Measurements from ENCODE around the gene MS4A8.
"Not testable (repeated sequence)": the region's sequence is repeated elsewhere in the genome, so short reads cannot be mapped to it uniquely, and the experiment has no call there.

MS4A8 gene

DNA sequence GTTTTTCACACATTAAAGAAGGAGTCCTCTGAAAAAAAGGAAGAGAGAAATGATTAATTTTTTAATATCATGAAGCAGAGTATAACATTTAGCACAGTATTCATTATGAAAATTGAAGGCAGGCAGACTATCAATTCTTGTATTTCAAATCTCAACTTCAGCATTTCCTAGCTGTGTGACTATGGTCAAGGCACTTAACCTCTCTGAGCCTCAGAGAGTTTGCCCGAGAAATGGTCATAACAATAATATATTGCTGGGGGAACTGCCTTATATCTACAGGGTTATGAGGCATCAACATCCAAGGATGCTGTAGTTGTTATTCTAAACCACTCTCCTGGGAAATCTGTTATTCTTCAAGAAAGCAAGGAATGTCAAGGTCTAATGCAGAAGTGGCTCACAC is 26.2 kb downstream of the MS4A8 start:
- no peak for DNase-seq (ENCODE audit: low read depth in 2 of 2)

DNA sequence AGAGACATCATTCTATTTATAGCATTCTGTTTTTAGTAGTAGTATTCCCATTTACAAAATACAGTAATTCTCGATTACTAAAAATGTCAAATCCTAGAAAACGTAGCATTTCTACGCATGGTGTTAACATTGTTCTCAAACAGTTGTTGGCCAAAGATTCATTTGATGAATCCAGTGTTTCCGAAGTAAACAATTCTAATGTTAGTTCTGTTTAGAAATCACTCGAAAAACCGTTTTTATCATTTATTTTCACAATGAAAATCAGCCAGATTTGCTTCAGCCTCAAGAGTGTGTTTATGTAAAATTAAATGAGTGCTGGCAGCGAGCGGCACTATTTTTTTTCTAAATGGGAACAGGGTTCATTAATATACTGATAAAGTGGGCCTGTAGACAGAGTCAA is 32.2 kb downstream of the MS4A8 start:
- no peak for DNase-seq (ENCODE audit: low read depth in 2 of 2)

DNA sequence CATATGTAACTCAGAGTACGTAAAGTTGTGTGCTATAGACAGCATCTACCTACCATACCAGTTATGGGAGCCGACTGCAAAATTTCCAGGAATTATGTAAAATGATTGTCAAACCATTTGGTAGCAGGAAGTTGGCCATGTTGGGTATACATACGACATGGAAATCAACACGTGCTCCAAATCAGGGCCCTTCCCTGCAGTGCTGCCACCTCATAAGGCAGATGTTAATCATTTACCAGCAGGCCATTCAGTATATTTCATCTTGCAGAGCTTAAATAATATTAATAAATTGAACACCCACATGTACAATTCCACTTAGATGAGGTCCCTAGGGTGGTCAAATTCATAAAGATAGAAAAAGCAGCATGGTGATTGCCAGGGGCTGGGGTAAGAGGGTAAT is 34.9 kb downstream of the MS4A8 start:
- no peak for DNase-seq (ENCODE audit: low read depth in 2 of 2)

DNA sequence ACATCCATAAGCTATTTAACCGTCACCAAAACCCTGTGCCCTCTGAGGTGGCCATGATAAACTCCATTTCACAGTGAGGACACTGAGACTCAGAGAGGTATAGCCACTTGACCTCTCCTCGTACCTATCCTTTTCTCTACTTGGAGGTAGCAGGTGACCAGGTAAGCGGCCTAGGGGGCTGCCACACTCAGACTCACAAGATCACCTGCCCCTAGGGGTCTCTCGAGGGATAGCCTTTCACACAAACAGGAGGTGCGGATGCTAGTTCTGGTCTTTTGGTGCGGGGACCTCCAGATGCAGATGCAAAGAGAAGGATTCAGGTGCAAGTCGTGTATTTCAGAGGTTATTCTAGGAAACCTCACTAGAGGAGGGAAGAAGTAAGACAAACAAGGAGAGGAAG is 39.7 kb downstream of the MS4A8 start:
- DNase-seq (ENCODE audit: low read depth in 2 of 2): no peak

DNA sequence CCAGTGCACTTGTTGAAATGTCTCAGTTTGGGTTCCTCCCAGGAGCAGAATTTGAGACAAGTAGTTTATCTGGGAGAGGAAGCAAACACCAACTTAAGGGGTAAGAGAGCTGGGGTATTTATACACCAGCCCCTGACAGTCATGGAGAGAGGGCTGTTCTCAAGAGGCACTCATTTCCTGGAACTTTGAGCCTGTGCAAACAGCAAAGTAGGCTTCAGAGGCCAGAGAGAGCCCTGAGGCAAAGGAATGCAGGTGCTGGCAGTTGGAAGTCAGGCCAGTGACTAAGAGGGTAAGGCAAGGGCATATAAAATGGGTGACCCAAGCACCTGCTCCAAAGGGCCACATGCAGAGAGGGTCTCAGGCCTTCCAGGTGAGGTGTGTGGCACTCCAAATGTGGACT is 41.2 kb downstream of the MS4A8 start:
- DNase-seq (ENCODE audit: low read depth in 2 of 2): no peak

DNA sequence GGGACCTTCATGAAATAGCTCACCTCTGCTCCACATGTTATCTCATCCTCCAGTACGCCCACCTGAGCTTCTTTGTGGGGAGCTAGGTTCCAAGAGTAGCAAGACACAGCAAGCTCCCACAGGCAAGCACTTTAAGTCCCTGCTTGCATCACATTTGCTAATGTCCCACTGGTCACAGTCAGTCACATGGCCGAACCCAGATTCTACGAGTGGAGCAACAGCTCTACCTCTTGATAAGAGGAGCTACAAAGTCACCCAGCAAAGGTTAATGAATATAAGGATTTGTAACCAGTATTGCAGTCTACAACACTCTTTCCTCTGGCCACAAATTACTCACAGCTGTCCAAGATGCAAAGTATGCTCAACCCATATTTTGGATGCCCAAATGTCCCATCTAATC is 42.0 kb downstream of the MS4A8 start:
- DNase-seq (ENCODE audit: low read depth in 2 of 2): no peak

DNA sequence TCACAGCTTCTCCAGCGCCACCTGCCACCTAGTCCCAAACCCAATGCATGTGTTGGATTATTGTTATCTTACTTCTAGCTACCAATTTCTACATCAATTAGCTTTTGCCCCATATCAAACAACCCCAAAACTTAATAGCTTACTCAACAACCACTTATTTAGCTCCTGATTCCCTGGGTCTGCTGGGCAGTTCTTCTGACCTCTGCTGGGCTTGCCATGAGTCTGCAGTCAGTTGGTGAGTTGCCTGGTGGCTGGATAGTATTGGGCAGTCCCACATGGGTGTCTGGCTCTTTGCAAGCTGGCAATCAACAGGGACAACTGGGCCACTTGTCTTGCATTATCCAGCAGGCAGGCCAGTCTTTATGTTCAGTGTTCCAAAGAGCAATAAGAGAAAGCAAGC is 43.6 kb downstream of the MS4A8 start:
- DNase-seq (ENCODE audit: low read depth in 2 of 2): no peak

DNA sequence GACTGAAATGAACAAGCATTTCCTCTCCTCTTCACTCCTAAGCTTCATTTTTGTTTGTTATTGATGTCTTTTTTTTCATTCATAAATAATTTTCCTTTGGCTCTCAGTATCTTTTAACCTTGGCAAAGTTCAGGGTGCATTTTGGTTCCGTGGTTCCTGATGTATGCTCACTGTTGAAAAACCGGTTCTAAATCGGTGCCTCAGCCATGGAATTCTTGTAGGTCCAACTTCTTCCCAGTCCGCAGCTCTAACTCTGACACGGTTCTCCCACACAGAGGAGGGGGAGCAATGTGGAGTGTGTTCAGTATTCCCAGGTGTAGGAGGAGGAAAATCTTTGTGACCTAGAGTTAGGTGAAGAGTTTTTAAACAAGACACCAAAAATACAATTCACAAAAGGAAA is 44.7 kb downstream of the MS4A8 start:
- DNase-seq (ENCODE audit: low read depth in 2 of 2): no peak

DNA sequence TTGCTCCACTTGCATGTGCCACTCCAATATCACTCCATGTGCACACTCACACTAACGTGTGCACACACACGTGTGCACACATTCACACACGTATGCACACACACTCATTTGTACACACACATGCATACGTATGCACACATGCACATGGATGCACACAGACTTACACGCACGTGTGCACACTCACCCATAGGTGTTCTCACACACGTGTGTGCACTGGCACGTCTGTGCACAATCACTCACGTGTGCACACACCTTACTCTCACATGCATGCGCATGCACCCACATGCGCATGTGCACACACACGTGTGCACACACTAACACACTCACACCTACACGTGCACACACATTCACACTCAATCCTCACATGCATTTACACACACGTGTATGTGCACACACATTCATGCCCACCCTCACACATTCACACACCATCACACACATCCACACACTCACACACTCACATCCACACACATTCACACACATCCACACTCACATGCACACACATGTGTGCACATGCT is 48.0 kb downstream of the MS4A8 start:
- DNase-seq (ENCODE audit: low read depth in 2 of 2): no peak

DNA sequence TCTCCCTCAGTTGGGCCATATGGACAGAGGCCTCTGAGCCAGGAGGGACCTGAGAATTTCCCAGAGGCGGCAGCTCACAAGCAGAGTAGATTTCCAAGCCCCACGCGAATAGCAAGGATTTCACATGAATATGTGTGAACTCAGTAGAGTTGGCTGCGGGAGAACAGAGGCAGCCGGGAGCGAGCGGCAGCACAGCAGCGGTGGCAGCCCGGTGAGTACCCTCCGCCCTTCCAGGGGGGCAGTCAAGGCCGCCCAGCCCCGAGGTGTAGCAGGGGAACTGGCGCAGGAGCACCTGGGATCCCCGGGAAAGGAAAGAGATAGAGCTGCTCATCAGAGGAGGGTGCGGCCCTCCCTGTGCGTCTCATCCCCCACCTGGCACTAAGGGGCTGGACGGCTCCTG is 48.8 kb downstream of the MS4A8 start:
- no peak for DNase-seq (ENCODE audit: low read depth in 2 of 2)

DNA sequence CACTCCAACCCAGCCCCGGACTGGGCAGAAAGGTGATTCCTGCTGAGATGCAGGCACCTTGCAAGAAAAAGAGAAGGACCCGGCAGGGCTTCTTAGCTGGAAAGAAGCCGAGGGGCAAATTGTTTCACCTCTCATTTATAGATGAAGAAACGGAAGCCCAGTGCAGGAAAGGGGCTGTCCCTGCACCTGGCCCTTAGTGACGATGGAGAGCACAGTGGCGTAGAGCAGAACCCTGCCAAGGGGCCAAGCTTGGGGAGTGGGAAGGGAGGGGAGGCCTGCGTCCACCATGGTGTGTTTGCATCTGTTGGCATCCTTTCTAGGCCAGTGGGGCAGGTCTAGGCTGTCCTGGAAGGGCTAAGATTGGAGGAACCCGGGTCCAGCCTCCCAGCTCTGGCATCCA is 49.4 kb downstream of the MS4A8 start:
- no peak for DNase-seq (ENCODE audit: low read depth in 2 of 2)

DNA sequence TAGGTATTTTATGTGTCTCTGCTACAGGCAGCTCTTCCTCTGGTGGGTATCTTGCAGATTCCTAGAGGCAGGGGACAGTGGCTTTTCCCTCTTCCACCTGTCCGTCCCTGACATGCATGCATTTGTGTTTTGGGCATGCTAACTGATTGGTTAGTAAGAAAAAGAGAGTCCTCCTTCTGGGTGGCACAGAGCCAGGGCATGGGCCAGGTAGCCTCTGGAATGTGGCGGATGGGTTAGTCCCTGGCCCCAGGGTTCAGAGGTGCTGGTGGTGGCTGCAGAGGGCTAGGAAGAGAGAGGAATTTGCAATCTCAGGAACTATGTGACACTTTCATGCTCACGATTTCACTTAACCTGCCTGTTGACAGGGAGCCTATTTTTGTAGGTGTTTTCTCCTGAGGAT is 51.5 kb downstream of the MS4A8 start:
- DNase-seq (ENCODE audit: low read depth in 2 of 2): no peak

DNA sequence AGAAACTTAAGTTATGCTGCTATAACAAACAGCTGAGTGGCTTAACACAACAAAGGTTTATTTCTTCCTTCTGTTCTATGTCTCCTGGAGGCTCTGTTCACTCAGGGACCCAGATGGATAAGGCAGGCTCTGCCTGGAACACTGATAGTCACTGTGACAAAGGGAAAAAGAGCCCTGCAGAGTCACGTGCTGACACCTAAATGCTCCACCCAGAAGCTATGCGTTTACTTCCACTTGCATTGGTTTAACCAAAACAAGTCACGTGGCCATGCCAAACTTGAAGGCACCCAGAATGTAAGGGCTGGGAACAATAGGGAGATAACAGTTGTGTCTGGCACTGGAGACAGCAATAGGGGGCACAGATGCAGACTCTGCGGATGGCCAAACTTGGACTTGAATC is 53.9 kb downstream of the MS4A8 start:
- no peak for DNase-seq (ENCODE audit: low read depth in 2 of 2)

DNA sequence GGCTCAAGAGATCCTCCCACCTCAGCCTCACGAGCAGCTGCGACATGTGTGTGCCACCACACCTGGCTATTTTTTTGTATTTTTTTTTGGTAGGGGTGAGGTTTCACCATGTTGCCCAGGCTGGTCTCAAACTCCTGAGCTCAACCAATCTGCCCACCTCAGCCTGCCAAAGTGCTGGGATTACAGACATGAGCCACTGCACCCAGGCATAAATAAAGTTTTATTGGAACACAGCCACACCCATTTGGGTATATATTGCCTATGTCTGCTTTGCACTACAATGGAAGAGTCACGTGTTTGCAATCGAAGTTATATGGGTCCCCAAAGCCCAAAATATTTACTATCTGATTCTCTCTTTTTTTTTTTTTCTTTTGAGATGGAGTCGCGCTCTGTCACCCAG is 55.5 kb downstream of the MS4A8 start:
- no peak for DNase-seq (ENCODE audit: low read depth in 2 of 2)

DNA sequence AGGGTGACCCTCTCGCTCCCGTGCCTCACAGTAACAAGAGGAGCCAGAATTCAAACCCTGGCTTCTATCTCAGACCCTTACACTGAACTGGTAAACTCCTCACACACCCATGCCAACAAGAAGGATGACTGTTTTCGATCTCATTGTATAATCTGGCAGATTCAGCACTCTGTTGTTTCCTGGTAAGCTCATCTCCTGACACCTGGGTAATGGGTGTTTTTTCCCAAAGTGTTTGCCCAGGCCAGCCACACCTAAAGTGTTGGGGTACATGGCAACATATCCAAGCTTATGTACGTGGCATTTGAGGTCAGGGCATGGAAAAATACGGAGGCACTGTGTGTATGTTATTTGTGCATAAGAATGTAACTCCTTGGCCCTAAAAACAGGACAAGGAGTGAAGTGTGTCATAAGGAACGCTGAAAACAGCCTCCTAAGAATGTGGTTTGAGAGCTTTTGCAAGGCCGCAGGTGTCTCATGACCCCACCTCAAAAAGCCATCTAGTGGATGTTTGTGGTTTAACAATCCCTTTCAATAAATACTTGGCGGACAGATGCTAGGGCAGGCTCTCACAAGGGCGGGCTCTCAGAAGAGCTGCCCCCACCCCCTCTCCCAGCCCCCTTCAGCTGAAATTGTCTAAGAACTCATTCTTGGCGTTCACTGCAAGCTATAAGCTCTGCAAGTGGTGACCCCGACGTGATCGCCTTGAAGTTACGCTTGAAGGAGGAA is 57.1 kb downstream of the MS4A8 start, which contains the start of gene MS4A15:
Gene MS4A15 (plus strand): TSS at position 561 of the 726 bp plus-strand sequence. CDS start 6,867 bp downstream, outside the sequence.
- no peak for DNase-seq (ENCODE audit: low read depth in 2 of 2)

DNA sequence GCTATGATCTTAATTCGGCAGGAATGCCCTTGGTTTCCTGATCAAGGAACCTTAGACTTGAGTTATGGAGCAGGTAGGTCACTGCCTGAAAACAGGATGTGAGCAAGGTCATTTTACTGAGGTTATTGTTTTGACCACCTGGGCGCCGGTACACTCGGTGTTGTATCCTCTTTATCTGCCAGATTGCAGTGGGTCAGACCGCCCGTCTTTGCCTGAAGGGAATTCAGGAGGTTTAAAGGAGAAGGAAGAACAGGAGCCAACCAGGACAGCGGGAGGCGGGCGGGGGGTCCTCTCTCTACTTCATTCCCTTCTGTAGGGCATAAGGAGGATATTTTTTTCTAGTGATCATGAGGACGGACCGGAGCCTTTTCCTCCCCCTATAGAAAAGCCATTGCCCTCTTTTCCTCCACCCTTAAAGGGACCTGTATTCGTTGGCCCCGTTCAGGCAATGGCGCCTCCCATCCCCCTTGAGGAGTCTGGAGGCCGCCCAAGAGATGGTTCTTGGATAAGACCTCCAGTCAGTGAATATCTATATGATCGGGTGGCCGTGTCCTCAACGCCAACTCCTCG is 57.9 kb downstream of the MS4A8 start:
- DNase-seq (ENCODE audit: low read depth in 2 of 2): no peak

DNA sequence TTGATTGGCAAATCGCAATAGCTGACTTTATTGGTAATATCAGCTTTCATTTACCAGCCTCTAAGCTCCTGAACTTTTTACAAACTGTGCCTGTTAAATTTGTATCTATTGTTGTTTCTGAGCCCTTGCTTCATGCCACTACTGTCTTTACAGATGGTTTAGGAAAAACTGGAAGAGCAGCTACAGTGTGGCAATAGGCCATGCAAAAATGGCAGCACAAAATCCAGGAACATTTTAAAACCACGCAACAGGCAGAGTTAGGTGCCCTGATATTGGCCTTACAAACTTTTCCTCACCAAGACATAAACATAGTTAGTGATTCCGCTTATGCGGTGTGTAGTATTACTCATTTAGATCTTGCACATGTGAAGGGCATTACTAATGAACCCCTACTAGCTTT is 59.3 kb downstream of the MS4A8 start:
- DNase-seq (ENCODE audit: low read depth in 2 of 2): not testable (repeated sequence)

DNA sequence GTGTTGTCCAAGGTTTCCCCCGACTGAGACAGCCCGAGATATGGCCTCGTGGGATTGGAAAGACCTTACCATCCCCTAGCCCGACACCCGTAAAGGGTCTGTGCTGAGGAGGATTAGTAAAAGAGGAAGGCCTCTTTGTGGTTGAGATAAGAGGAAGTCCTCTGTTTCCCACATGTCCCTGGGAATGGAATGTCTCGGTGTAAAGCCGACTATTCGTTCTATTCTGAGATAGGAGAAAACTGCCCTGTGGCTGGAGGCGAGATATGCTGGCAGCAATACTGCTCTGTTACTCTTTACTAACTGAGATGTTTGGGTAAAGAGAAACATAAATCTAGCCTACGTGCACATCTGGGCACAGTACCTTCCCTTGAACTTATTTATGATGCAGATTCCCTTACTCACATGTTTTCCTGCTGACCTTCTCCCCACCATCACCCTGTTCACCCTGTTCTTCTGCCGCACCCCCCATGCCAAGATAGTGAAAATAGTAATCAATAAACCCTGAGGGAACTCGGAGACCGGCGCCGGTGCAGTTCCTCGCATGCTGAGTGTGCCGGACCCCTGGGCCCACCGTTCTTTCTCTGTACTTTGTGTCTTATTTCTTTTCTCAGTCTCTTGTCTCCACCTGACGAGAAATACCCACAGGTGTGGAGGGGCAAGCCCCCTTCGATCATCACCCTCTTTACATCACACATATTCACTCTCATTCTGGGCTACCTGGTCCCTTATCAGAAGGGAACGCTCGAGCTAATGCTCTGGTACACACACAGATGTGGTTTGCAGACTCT is 60.2 kb downstream of the MS4A8 start:
- DNase-seq (ENCODE audit: low read depth in 2 of 2): not testable (repeated sequence)

DNA sequence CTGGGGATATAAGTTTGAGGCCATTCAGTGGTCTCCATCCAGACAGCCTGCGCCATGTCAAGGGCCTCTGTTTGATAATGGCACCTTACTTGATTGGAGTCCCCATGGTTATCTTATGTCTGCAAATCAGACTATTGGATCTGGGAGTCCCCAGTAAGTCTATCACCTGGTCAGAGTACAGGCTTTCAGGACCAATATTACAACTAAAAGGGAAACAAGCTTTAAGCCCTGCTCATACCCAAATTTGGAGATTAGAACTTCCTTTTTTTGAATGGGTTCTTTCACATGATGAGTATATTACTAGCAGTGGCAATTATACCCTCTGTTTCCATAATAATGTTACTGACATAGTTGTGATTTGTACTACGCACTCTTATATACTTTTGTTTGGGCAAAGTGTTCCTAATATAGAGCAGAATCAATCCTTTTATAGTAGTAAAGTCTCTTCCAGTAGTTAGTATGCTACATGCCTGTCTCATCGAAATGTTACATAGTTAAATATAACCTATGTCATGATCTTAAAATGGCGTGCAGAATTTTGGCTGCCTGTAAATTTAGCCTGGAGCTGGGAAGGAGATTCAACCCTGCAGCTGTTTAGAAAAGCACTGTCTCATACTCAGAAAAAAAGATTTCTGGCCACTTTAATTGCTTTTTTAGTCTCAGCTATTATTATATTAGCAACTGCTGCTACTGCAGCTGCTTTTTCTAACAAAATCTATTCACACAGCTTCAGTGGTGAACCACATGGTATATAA is 62.2 kb downstream of the MS4A8 start:
- no peak for DNase-seq (ENCODE audit: low read depth in 2 of 2)

DNA sequence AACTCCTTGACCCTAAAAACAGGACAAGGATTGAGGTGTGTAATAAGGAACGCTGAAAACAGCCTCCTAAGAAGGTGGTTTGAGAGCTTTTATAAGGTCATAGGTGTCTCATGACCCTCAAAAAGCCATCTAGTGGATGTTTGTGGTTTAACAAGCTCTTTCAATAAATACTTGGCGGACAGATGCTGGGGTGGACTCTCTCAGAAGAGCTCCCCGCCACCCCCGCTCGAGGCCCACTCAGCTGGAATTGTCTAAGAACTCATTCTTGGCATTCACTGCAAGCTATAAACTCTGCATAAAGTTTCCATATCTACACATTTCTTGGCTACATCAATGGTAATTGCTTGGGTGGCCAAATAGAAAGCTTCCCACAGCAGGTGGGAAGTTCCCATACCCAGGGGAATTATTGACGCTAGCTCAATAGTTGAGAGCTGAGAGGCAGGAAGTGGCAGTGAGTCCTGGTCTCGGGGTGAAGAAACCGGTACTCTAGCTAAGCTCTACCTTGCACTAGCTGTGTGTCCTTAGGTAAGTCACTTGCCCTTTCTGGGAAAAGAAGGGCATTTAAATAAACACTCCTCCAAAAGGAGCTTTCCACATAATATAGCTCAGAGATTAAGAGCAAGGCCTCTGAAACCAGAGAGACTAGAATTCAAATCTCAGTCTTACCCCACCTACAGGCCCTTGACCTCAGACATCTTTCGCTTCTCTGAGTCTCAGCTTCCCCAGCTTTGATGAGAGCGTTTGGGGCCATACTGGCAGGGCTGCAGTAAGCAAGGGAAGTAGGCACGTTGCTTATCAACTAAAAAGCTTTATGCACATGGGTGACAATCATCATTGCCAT is 63.7 kb downstream of the MS4A8 start:
- no peak for DNase-seq (ENCODE audit: low read depth in 2 of 2)

All from fibroblast of skin of left biceps (primary cell).